Retinal pigment epithelial cell (primary cell): ENCODE measurements around the gene TMED7.

Experiments
- DNase-seq: peaks from one replicate; pipeline ENCODE4 v3.0.0-alpha.2; 2010; ENCODE audit warnings: low read depth
- H3K4me3 ChIP-seq: 2 replicates; pipeline ENCODE4 v1.5.1; 2011; ENCODE audit warnings: mild to moderate bottlenecking, low read length, control low read depth, moderate library complexity
- TF ChIP-seq, protein P1 (sequence below): conservative IDR thresholded peaks from 2 replicates; pipeline ENCODE4 v1.5.1; 2011; ENCODE audit warnings: low read depth, low read length, control low read depth, inconsistent platforms

TMED7 gene

GRCh38 chr5:115644046-115644445, 18.2 kb upstream of the TMED7 start:
- H3K4me3 ChIP-seq: no peak overlapping the region
- no peak for DNase-seq
- TF ChIP-seq, protein P1, sequence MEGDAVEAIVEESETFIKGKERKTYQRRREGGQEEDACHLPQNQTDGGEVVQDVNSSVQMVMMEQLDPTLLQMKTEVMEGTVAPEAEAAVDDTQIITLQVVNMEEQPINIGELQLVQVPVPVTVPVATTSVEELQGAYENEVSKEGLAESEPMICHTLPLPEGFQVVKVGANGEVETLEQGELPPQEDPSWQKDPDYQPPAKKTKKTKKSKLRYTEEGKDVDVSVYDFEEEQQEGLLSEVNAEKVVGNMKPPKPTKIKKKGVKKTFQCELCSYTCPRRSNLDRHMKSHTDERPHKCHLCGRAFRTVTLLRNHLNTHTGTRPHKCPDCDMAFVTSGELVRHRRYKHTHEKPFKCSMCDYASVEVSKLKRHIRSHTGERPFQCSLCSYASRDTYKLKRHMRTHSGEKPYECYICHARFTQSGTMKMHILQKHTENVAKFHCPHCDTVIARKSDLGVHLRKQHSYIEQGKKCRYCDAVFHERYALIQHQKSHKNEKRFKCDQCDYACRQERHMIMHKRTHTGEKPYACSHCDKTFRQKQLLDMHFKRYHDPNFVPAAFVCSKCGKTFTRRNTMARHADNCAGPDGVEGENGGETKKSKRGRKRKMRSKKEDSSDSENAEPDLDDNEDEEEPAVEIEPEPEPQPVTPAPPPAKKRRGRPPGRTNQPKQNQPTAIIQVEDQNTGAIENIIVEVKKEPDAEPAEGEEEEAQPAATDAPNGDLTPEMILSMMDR: no peak

- no peak for DNase-seq
- TF ChIP-seq, protein P1: no peak
Measured at GRCh38 chr5:115641948-115642347, 16.1 kb upstream of the TMED7 start.

DNA sequence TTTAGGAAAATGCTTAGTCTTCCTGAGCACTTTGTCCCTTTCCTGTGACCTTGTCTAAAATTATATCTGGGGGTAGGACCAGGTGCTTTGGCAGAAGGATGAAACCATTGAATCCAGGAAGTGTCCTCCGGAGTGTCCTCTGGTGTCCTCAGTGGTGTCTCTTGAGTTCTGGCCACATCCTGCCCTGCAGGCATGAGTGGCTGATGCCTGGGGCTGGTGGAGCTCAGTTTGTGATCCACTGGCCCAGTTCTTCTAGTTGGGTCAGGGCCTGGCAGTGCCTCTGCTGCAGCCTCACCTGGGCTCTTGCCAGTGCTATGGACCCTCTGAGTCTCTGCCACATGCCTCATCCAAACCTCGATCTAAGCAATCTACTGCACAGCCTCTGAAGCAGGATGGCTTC, 14.4 kb upstream of the TMED7 start:
- DNase-seq: no peak
- H3K4me3 ChIP-seq: no peak overlapping the region
- TF ChIP-seq, protein P1: no peak

More at GRCh38 chr5:115641948-115642347, 16.1 kb upstream of the TMED7 start:
- no peak overlapping the region for H3K4me3 ChIP-seq

DNA sequence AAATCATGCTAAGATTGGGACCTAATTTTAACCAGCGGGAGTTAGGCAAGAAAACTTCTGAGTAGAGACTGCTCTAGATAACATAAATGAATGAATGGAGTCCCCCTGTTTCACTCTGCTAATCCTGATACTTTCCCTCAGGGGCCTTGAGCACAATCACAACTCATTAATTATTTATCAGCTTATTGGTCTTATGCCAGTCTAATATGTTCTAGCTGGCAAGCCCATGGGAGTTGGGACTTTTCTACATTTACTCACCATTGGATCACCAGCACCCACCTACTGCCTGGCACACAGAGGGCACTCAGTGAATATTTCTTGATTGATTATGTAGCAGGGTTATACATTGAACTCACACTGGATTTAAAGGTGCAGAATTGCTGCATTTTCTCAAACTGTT, 13.5 kb upstream of the TMED7 start:
- no peak overlapping the region for H3K4me3 ChIP-seq
- TF ChIP-seq, protein P1: no peak
- no peak for DNase-seq

DNA sequence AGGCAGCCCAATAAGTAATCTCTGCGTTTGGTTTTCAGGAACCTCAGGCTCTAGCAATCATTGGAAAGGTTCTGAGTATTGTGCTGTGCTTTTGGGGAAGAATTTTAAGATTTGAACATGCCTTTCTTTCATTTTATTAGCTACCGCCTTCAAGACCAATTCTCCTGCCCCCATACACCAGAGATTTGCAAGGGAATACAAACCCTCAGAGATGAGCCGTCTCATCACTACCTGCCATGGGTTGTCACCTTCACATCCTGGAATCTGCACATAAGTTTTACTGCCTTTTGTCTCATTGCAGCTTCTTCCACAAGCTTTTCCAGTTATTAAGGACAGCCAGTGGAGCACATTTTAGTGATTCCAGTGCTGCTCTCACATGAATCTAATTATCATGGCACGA, 11.7 kb upstream of the TMED7 start:
- no peak for DNase-seq
- TF ChIP-seq, protein P1: no peak
- no peak overlapping the region for H3K4me3 ChIP-seq

GRCh38 chr5:115636008-115636407, 10.2 kb upstream of the TMED7 start:
- no peak overlapping the region for H3K4me3 ChIP-seq
- DNase-seq: no peak
- TF ChIP-seq, protein P1: no peak

DNA sequence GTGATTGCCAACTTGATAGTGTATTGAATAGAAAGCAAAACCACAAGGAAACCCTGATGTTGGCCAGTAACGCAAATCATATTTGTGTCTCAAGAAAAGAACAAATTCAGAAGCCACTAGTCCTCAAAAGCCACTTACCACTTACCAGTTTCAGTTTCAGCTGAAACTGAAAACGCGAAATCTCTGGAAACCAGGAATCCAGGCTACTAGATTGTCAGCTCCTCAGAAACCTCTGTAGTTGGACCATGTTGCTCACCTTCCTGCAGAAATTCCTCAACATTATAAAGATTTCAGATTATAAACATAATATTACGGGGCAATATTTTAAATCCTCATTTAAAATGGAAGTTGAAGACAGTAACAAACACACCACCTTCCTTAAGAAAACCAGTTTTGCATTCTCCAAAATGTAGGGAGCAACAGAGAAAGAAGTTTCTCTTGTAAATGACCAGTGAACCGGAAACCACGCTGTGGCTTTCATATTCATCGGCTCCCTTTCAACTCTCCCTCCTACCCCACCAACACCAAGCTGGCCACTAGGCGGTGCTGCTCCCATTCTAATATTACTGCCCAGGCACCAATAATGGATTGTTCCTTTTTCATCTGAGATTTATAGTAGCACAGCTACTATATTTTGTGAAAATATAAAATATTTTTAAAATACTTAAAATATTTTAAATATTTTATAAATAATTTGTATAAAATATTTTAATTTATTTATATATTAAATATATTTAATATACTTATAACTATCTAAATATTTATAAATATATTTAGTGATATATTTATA, 8.7 kb upstream of the TMED7 start:
- peak overlapping the region; percentile 26 for H3K4me3 ChIP-seq
- TF ChIP-seq, protein P1: peak; percentile 97
- no peak for DNase-seq
